GM19351 (cell line): ENCODE results near the gene FAM217B.

Experiments used
- ATAC-seq: cut with Tn5 transposase; IDR thresholded peaks from one replicate; pipeline ENCODE4 v1.9.1; 2021; ENCODE audit warnings: mild to moderate bottlenecking, moderate library complexity; ENCODE audit not compliant: unreplicated experiment

FAM217B gene, protein sequence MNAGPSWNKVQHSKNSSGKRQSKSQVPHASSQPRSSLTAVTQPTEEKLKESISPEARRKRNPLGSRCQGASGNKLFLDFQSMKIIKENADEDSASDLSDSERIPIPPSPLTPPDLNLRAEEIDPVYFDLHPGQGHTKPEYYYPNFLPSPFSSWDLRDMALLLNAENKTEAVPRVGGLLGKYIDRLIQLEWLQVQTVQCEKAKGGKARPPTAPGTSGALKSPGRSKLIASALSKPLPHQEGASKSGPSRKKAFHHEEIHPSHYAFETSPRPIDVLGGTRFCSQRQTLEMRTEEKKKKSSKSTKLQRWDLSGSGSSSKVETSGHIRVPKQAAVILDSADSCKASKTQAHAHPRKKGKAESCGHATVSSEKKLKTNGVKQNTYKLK

DNA sequence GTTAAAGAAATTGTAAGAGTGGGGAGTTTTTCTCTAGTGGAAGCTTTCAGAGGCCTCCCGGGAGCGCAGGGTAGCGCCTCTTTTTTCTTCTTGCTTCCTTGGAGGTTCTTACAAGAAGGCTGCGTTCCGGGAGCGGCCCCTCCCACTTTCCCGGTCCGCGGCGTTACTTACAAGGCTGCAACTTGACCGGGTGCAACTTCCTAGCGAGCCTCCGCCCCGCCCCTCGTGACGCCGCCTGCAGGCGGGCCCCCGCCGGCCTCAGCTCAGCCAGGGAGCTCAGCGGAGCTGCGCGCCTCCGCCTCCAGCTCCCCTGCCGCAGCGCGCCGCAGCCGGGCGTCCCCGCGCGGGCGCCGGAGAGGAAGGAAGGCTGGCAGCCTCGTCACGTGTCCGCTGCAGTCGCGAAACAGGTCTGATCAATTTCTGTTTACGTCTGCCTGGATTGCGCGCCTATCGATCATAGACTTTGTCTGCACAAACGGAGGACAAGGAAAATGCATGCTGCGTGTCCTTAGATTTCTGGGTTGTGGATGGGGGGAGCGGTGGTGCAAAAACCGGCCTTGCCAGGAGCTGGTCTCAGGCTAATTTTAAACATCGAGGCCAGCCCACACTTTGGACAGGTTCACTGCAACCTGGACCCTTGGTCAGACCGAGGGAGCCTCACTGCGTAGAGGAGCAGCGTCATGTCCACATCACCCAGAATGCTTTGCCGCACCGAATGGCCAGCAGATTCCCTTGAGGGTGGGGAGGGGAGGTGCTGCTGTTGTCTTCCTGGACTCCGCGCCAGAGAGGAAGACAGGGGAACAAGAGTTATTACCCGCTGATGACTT lies at the start of gene FAM217B, which contains the start of gene PPP1R3D:
TSS of gene FAM217B (plus strand) at position 261 of the 827 bp plus-strand sequence. CDS start 3,555 bp downstream, outside the sequence.
TSS of gene PPP1R3D (minus strand) at position 177 of the 827 bp plus-strand sequence. CDS start 374 bp downstream, outside the sequence.
- peak; percentile 90 for ATAC-seq

DNA sequence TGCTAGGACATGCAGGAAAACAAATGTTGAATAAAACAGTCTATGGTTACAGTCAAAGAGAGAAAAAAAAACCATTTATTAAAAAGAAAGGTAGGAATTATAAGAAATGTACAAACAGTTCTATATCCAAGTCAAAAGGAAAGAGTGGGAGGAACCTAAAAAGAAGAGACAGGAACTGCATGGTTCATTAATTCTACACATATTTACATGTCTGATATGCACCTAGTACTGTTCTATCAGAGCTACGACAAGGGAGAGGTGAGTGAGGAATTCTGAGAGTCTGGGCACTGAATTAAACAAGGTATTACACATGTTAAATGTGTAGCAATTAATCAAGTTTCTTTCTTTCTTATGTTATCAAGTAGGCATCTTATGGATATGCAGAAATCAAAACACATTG lies 48.6 kb upstream of the FAM217B start:
- ATAC-seq = peak; percentile 57

- ATAC-seq = no peak
Measured at GRCh38 chr20:59895908-59896307, 44.3 kb upstream of the FAM217B start.

DNA sequence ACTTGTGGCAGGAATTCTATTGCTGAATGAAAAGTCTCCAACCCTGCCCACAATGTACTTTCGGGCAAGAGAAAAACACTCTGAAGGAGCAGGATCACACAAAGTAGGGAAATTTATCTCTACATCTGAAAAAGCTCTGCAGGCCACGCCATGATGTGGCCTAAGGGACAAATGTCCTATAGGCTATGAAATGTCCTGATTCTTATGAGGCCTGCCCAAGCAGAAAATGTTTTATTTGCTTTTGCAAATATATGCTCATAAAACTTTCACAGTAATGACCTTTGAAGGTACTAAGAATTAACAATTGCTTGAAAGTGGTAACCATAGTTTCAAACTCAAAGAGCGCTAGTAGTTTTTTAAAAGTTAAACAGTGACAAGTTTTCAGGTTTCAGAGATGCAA lies 37.7 kb upstream of the FAM217B start:
- ATAC-seq = no peak

DNA sequence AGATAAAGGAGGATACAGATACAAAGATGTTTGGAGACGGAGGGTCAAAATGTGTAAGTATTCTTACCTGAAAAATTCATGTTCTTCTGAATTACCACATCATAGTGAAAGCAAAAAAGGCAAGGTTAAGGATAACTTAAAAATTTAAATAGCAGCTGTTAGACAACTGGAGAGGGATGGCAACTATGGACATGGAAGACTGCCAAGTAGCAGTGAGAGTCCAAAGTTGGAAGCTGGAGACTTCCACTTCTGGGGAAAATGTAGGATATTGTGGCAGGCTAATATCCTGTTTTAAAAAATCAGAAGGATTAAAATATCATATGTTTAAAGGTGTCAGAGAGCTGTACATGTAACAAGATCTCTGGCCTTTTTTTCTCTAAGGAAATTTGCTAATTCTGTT lies 36.6 kb upstream of the FAM217B start:
- no peak for ATAC-seq

DNA sequence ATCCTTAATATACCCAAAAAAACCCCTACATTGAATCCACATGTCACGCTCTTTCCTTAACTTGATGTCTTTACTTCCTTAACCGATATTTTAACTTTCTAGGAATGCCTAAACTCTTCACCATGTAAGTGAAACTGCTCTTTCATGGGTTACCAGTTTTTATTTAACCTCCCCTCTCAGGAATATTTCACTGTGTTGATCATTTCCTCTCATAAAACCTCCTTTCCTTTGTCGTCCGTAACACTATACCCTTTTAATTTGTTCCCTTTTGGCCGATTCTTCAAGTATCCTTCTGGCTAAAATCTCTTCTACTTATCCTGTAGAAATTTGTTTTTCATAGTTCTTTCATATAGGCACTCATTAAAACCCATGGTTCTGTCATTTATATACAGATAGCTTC lies 31.3 kb upstream of the FAM217B start:
- ATAC-seq = no peak

DNA sequence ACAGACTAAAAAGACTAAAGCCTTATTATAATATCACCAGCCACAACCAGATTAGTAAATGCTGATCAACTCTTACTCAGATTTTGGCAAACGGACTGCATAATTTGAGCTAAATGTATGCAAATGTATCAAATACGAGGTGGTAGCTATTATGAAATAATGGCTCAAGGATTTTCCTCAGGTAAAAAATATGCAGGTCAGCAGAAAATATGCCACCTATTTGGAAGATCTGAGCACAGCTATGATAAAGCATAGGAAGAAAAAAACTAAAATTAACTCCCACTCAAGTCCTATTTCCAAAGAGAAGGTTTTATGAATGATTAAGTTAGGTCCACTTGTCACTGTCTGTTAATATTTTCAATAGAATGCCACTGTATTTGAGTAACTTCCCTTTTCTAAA lies 29.1 kb upstream of the FAM217B start:
- ATAC-seq = no peak

DNA sequence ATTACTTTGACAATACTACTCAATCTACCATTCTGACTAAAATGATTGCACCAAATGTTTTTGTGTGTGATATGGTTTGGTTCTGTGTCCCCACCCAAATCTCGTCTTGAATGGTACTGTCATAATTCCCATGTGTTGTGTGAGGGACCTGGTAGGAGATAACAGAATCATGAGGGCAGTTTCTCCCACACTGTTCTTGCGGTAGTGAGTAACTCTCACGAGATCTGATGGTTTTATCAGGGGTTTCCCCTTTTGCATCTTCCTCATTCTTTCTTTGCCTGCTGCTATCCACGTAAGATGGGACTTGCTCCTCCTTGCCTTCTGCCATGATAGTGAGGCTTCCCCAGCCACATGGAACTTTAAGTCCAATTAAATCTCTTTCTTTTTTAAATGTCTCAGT lies 27.6 kb upstream of the FAM217B start:
- no peak for ATAC-seq

DNA sequence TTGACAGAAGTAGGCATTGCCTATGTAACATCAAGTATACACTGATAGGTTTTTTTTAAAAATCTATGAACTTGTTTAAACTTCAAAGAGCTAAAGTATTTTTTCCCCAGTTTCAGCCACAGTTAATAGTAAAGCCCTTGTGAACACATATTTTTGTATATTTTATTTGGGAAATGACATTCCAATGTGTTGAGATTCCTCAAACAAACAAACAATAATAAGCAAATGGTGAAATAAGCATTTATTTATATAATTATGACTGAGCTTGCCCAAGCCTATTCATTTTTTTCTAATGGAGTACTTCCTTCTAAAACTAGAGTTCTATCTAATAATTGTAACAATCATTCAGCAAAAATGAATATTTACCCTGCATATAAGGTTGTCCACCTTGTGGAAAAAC lies 19.2 kb upstream of the FAM217B start:
- ATAC-seq = no peak

DNA sequence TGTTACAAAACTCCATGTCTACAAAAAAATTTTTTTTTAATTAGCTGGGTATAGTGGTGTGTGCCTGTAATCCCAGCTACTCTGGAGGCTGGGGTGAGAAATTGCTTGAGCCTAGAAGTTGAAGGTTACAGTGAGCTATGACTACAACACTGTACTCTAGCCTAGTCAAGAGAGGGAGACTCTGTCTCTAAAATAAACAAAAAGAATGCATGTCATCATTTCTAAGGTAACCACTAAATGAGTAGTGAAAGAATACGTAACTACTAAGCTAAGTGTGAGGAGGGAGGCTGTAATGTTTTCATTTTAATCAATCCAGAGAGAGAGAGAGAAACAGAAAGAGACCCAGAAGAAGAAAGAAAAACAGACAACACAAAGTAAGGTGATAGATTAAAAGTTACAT lies 16.7 kb upstream of the FAM217B start:
- no peak for ATAC-seq

DNA sequence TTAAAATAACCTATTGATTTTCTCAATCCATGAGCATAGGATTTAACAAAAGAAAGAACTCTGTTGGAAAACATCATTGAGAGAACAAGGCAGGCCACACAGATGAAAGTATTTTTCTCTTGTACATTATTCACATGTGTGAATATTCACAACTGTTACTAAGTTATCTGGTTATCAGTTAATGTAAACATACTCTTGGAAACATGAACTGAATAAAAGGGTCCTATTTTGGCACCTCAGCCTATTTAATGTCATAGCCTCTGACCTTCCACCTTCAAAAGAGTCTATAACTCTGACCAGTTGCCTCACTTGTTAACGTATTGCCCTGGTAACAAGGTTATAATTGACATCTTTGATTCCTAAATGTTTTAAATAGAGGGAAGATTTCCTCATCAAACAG lies 14.8 kb upstream of the FAM217B start:
- ATAC-seq = no peak

GRCh38 chr20:59925899-59926298 lies 14.3 kb upstream of the FAM217B start:
- no peak for ATAC-seq

DNA sequence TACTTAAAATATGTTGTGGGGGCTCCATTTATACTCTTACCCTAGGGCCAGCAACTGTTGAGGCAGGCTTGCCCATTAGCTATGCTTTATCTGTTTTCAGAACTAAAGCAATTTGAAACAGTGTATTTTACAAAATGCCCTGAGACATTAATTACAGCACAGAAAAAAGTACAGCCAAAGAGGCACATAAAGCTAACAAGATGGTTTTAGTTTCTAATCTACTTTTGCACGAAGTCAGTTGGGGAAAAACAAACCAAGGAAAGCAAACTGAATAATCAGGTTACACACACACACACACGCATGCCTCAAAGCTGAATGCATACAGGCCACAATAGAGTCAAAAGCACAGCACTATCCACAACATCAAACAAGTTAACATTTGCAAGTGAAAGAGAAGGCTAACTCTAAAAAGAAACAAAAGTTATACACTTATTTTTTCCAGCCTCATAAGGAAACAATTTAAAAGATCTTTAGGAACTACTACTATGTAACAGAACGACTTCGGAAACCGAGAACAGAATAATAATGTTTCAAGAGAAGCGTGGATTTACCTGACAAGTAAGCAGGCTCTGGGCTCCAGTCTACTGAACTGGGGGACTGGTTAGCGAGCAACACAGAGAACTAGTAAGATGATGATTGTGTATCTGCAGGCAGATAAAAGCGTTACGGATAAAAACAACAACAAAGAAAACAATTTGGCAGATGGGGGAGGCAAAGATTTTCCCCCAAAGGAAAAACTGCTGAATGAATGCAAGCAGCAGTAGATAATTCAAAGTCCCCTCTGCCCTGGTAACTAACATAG lies 8.5 kb upstream of the FAM217B start:
- no peak for ATAC-seq

- ATAC-seq = no peak
Measured at GRCh38 chr20:59932616-59933295, 7.4 kb upstream of the FAM217B start.

GRCh38 chr20:59933296-59933848 lies 6.8 kb upstream of the FAM217B start, which contains the start of gene SYCP2:
TSS of gene SYCP2 (minus strand) at chr20:59933637. CDS start at chr20:59922413, 11,224 bp downstream.
- ATAC-seq = no peak

DNA sequence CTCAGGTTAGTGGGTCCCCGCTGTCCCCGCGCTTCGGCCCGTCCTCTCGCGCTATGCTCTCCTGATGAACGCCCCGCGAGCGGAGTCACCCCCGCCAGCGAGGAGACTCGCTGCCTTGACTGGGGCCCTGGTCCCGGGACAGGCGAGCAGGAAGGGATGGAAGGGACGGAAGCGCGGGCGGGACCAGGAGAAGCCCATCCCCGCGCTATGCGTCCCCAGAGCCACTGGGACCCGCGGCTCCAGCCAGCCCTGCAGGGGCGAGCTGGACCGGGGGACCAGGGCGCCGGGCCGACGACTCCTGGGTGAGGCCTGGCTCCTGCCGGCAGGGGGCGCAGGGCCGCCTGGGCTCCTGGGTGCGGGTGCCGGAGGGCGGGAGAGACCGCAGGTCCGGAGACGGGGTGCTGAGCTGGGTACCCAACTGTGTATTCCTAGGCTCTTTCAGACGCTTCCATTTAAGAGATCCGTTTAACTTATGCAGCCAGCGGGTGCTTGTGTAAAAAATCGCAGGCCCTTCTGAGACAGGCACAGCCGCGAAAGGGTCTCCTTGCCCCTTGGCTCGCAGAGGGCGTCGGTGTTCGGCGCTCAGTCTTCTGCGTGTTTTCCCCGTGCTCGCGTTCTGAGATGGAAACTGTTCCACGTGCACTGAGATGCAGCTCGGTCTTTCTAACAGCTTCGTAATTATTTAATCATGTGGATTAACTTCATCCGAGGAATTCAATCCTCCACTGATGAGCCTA lies 6.2 kb upstream of the FAM217B start:
- peak; percentile 94 for ATAC-seq

DNA sequence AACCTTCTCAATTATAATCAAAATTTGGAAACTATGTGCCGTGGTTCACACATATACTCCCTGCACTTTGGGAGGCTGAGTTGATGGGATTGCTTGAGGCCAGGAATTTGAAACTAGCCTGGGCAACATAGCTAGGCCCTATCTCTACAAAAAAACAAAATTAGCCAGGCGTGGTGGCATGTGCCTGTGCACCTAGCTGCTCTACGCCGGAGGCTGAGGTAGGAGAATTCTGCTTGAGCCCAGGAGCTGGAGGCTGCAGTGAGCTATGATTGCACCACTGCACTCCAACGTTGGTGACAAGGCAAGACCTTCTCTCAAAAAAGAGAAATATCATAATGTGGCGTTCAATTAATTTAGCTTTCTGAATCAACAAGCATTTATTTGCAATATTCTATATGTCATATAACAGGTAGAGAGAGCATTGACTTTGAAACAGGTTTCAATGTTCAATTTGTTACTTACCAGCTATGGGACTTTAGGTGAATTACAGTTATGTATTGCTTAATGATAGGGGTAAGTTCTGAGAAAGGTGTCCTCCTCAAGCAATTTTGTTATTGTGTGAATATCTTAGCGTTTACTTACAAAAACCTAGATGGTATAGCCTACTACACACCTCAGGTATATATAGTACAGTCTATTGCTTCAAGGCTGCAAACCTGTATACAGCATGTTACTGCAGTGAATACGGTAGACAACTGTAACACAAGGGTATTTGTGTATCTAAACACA lies 4.6 kb upstream of the FAM217B start:
- ATAC-seq = no peak

DNA sequence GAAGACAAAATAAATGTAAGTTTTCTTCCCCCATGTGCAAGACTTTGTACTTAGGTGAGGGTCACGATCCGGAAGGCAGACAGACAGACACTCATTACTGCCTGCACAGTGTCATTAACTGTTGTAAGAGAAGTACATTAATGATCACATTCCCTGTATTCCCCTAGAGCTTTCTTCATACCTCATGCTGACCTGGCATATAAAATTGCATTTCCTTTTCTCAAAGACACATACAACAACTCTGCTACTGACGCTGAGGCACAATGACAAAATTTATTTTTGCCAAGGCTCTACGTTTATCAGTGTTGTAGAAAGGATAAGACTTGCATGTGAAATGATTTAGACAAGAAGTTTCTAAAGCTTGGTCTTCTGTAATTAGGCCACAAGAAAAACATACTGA lies 3.8 kb upstream of the FAM217B start:
- ATAC-seq = no peak

DNA sequence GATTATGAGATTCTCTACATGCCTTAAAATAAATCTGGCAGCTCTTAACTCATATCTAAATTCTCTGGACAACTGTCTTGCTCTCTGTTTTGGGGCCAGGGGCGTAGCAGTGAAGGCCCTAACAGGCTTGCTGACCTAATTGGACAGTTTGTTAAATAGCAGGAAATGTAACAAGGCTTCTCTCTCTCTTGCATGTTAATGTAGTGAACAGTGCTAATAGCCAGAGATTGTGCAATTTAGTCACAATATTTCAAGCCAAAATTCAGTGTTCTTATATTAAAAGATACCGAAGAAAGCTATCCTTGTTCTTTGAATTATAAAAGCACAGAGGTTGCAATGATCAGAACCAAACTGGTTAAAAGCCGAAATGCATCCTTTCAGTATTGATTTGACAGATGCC lies 3.0 kb upstream of the FAM217B start:
- ATAC-seq = no peak
